GM21529 (cell line): Measurements from ENCODE around the gene OLFML1.
A peak's percentile ranks its signal among the peaks of the same experiment; 100 is the strongest.

ENCODE experiments used
- ATAC-seq: cut with Tn5 transposase; IDR thresholded peaks from one replicate; pipeline ENCODE4 v1.9.1; 2021; ENCODE audit not compliant: unreplicated experiment

Gene OLFML1

GRCh38 chr11:7473717-7474116, 11.6 kb upstream of the OLFML1 start:
- peak; percentile 91 for ATAC-seq

GRCh38 chr11:7480113-7480512, 5.2 kb upstream of the OLFML1 start:
- ATAC-seq = no peak

DNA sequence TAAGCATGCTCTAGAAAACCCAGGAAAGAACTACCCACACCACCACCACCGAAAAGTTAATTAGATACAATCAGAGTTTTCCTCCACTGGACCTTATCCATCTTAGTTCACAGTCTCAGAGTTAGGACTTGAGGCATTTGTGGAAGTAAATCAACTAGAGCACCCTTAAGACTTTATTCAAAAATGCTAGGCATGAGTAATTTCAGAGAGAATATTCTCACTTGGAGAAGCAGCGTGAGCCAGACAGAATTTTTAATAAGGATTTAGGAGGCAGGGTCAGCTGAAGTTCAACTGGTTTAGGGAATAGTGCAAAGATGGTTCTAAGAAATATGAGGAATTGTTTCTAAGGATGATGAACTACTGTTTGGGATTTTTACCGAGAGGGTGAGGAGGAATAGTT, 1.2 kb upstream of the OLFML1 start:
- ATAC-seq = no peak

DNA sequence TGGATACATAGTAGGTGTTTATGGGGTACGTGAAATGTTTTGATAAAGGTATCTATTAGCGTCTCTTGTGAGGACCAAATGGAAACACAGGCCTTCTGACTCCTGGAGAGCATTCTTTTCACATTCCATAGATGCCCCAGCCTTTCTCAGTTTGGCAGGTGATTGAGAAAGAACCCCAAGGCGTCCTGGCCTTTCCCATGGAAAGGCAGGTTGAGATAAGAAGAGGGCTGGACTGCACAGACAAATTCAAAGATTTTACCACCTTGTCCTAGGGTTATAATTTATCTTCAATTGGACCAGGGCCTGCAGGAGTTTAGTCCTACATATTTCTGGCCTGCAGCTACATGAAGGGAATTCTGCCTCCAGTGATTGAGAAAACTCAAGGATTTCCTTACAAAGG, 661 bp upstream of the OLFML1 start:
- ATAC-seq = no peak

- ATAC-seq = no peak
Observed at GRCh38 chr11:7486098-7486780, 933 bp downstream of the OLFML1 start.

GRCh38 chr11:7486781-7487140, 1.5 kb downstream of the OLFML1 start:
- no peak for ATAC-seq

DNA sequence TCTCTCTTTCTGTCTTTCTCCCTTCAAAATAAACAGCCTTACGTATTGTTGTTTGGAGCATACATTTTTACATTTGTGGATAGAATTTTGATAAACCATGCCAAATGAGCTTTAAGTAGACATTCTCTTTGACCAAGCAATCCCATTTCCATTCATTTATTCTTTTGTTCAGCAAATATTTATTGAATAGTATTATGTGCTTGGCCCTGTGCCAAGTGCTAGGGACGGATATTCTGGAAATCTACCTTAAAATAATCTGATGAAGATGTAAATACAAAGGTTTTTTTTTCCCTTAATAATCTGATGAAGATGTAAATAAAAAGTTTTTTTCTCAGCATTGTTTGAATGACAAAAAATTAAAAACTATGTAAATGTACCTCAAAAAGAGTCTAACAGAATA, 2.1 kb downstream of the OLFML1 start:
- ATAC-seq = no peak

DNA sequence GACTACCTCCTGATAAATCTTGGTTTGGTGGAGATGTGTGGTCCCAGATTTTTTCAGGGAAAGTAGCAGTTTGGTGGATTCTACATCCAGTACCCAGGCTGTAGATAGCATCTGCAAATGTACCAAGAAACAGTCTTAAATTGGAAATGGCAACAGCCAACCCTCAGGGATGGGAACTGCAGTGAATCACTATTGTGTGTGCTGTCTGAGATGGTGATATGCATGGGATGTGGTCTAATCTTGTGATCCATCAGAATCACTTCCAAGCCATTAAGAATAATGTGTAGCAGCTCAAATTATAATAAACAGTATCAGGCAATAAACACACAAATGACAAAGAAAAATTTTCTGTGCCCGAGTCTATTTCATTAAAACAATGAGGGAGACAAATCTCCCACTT, 3.4 kb downstream of the OLFML1 start:
- no peak for ATAC-seq

GRCh38 chr11:7489376-7489775, 4.1 kb downstream of the OLFML1 start:
- no peak for ATAC-seq

GRCh38 chr11:7490054-7490453, 4.7 kb downstream of the OLFML1 start:
- no peak for ATAC-seq

- ATAC-seq = no peak
Observed at GRCh38 chr11:7490535-7490934, 5.2 kb downstream of the OLFML1 start.

DNA sequence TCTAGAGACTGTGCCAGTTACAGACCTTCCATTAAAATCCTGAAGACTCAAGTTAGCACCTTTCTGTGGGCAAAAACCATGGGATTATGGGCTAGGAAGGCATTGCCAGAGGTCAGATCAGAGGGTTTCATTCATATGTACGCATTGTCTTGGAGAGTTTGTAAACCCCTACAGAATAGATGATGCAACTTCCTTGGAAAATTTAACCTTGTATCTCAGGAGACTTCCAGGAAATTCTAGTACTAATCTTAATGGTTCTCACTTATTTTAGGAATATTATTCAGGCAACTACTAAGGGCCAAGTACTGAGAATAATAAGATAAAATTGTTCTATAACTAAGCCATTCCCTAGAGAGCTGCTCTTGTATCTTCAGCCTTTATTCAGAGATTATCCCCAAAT, 6.9 kb downstream of the OLFML1 start:
- no peak for ATAC-seq

GRCh38 chr11:7493670-7494069, 8.4 kb downstream of the OLFML1 start:
- no peak for ATAC-seq

- ATAC-seq = no peak
Observed at GRCh38 chr11:7494086-7494745, 8.9 kb downstream of the OLFML1 start.

GRCh38 chr11:7495882-7496551, 10.7 kb downstream of the OLFML1 start:
- ATAC-seq = peak; percentile 88

DNA sequence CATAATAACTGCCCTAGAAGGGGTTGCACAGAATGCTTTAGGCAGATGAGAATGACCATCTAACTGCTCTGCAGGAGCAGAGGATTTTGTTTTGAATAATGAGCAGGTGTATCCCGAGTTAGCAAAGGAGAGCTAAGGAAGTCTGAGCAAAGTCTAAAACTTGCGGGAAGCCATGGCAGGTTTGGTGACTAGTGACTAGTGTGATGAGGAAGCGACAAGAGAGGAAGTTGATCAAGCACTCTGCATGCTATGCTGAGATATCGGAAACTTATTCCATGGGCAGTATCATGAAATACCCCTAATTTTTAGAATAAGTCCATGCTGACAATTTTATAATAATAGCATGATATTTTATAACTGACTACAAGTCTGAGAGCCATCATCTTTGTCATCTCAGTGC, 12.9 kb downstream of the OLFML1 start:
- no peak for ATAC-seq

GRCh38 chr11:7499081-7499480, 13.8 kb downstream of the OLFML1 start:
- no peak for ATAC-seq

- no peak for ATAC-seq
Observed at GRCh38 chr11:7500251-7500650, 14.9 kb downstream of the OLFML1 start.

DNA sequence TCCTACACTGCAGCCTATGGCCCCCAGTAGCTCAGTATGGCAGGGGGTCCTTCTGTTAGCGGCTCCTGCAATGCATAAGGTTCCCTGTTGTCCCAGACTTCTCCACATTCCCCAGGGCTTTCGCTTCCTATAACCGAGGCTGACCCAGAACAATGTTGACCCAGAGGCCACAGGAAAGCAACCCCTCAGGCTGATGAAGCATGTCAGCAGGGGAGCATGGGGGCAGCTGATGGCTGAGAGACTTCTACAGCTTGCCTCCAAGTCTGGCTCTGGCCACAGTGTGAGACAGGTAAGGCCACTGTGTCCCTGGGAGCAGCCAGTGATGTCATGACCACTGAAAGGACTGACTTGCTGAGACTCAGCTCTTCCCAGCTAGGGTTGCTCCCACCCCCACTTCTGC, 15.9 kb downstream of the OLFML1 start:
- no peak for ATAC-seq

- peak; percentile 55 for ATAC-seq
Observed at GRCh38 chr11:7501894-7502293, 16.6 kb downstream of the OLFML1 start.

DNA sequence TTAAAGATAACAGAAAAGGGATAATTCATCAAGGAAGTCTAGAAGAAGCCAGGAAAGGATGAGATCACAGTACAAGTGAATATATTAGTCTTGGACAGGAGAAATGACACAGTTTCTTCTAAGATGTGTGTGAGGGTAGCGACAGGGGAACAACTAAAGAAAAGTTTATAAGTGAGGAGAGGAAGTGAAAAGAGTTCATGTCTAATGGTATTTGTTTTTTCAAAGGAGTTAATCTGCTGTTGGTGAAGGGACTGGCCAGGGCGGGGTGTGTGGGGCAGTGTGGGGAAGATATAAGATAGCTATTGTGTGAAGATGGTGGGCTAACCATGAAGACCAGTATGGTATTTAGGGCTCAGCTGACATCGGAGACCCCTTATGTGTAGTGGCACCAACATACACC, 20.9 kb downstream of the OLFML1 start:
- ATAC-seq = no peak

GRCh38 chr11:7508087-7508486, 22.8 kb downstream of the OLFML1 start:
- no peak for ATAC-seq
